Lower lobe of right lung (tissue), 2 donors: ENCODE measurements around the gene OPA3. TPM values are rescaled to one million over a fixed set of nuclear protein-coding genes. Genes with fewer than 3 reads are reported as not detected.
A peak's percentile ranks its signal among the peaks of the same experiment; 100 is the strongest.

ENCODE experiments used
- ATAC-seq, 2 donors: fragments of 200-7000 bp; cut with Tn5 transposase; one replicate each; pipeline ENCODE4 v1.9.1; 2020 to 2022; ENCODE audit warnings: mild to moderate bottlenecking in 2 of 2, moderate library complexity in 2 of 2
- DNase-seq: peaks from one replicate; pipeline ENCODE4 v3.0.0-alpha.2; 2020
- H3K27ac ChIP-seq: fragments of 200-600 bp; one replicate; pipeline ENCODE4 v1.8.0; 2022
- H3K27me3 ChIP-seq: fragments of 200-600 bp; one replicate; pipeline ENCODE4 v1.8.0; 2022; ENCODE audit warnings: low read depth
- H3K36me3 ChIP-seq: fragments of 200-600 bp; one replicate; pipeline ENCODE4 v1.8.0; 2022; ENCODE audit warnings: mild to moderate bottlenecking
- H3K4me1 ChIP-seq: fragments of 200-600 bp; one replicate; pipeline ENCODE4 v1.8.0; 2022
- H3K4me3 ChIP-seq: fragments of 200-600 bp; one replicate; pipeline ENCODE4 v1.8.0; 2022; ENCODE audit warnings: mild to moderate bottlenecking
- H3K9me3 ChIP-seq: fragments of 200-600 bp; one replicate; pipeline ENCODE4 v1.8.0; 2022
- intact Hi-C: fragments of 100-400 bp; cut with DNase I; formaldehyde crosslinking; loops from one replicate; pipeline ENCODE4 v1.11.0; 2022
- total RNA-seq: library from RNA; stranded (reverse); fragmentation: NEBNext Ultra II Directional; extraction: Animal tissue kit (Norgen Biotek cat#: 25700); gene quantifications from one replicate; pipeline ENCODE4 v1.2.1, GENCODE V29; 2021
- TF ChIP-seq, protein P1 (sequence below): fragments of 200-600 bp; IDR thresholded peaks from one replicate; pipeline ENCODE4 v1.8.0; 2022; ENCODE audit warnings: antibody characterized with exemption, mild to moderate bottlenecking
- donor health status: DM: no; HTN: yes; CAD: no; lungs with severe emphysema.

Gene OPA3
- total RNA-seq, 1 donor from 2014 or later: 11.3 TPM

GRCh38 chr19:45507872-45508416, 76.7 kb downstream of the OPA3 start:
- Histone ChIP-seq H3K9me3 (no peaks in the 10 kb centered on the region), H3K27ac (peak overlapping the region; percentile 91), H3K27me3 (no peaks in the 10 kb centered on the region), H3K4me3 (peak overlapping the region; percentile 100), H3K4me1 (peaks cover 20% of the 10 kb centered on the region), H3K36me3 (peaks cover 6% of the 10 kb centered on the region)
- DNase-seq: no peak
- no peak for ATAC-seq
- TF ChIP-seq, protein P1, sequence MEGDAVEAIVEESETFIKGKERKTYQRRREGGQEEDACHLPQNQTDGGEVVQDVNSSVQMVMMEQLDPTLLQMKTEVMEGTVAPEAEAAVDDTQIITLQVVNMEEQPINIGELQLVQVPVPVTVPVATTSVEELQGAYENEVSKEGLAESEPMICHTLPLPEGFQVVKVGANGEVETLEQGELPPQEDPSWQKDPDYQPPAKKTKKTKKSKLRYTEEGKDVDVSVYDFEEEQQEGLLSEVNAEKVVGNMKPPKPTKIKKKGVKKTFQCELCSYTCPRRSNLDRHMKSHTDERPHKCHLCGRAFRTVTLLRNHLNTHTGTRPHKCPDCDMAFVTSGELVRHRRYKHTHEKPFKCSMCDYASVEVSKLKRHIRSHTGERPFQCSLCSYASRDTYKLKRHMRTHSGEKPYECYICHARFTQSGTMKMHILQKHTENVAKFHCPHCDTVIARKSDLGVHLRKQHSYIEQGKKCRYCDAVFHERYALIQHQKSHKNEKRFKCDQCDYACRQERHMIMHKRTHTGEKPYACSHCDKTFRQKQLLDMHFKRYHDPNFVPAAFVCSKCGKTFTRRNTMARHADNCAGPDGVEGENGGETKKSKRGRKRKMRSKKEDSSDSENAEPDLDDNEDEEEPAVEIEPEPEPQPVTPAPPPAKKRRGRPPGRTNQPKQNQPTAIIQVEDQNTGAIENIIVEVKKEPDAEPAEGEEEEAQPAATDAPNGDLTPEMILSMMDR: no peak
- intact Hi-C loops: no loop called here

DNA sequence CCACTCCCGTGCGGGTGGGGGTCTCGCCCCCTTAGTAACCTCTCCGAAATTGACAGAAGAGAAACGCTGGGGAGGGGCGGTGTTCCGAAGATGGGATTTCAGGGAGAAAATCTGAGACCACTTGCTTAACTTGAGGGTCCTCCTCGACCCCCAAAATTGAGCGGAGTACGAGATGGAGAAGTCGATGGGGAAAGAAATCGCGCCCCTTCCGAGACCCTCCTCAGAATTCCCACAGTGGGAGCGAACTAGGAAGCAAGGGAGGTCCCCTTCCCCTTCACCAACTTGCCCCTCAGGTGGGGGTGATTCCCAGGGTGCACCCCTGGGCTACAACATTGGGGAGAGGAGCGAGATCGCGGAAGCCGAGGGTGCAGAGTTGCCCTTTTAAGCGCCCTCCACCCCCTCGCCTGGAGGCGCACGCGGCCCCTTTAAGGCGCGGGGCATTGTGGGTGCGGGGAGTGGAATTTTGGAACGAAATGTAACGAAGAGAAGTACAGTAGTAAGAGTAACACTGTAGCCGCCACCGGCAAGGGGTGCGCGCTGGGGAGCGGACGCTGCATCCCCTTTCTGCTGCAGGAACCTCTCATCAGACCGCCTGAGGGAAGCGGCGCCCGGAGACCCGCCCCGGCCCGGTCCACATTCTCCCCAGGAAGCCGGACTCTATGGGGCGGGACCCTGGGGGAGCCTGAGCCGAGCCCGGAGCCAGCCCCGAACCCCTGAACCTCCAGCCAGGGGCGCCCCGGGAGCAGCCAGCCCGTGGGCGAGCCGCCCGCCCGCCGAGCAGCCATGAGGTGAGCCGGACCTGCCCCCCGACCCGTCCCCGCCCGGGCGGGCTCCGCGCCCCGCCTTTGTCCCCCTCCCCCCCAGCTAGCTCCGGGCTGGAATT, 77.4 kb downstream of the OPA3 start, which contains the start of gene VASP:
VASP (plus strand) TSS at position 491 of the 883 bp plus-strand sequence; CDS start at position 784, 293 bp downstream.
- no peaks in the 10 kb centered on the region for H3K27me3 ChIP-seq
- peaks cover 6% of the 10 kb centered on the region for H3K36me3 ChIP-seq
- H3K4me3 ChIP-seq: peak within 1 kb of the TSS; percentile 100
- H3K4me1 ChIP-seq: peaks cover 18% of the 10 kb centered on the region
- TF ChIP-seq, protein P1: no peak
- DNase-seq: peak; percentile 93
- no peaks in the 10 kb centered on the region for H3K9me3 ChIP-seq
- H3K27ac ChIP-seq: peak within 1 kb of the TSS; percentile 91
- peak; percentile 89 to 91 for ATAC-seq
- intact Hi-C loops: no loop called here

- DNase-seq: peak; percentile 97
- peak; percentile 89 to 92 for ATAC-seq
- TF ChIP-seq, protein P1: peak; percentile 56
- intact Hi-C loops: no loop called here
- Histone ChIP-seq H3K36me3 (peaks cover 6% of the 10 kb centered on the region), H3K4me1 (peaks cover 18% of the 10 kb centered on the region), H3K4me3 (peak overlapping the region; percentile 100), H3K27me3 (no peaks in the 10 kb centered on the region), H3K27ac (peak overlapping the region; percentile 91), H3K9me3 (no peaks in the 10 kb centered on the region)
Measured at GRCh38 chr19:45506246-45506988, 78.2 kb downstream of the OPA3 start.

DNA sequence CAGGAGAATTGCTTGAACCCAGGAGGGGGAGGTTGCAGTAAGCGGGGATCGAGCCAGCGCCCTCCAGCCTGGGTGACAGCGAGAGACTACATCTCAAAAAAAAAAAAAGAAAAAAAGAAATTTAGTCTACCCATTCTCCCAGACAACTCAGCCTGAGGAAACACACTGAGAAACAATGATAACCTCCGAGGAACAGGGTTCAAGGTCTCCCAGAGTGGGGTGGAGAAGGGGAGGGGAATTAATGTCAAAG, 78.7 kb downstream of the OPA3 start:
- peaks cover 18% of the 10 kb centered on the region for H3K4me1 ChIP-seq
- peaks cover 6% of the 10 kb centered on the region for H3K36me3 ChIP-seq
- intact Hi-C loops: no loop called here
- peak overlapping the region; percentile 100 for H3K4me3 ChIP-seq
- DNase-seq (no peak), ATAC-seq (no peak)
- no peaks in the 10 kb centered on the region for H3K27me3 ChIP-seq
- H3K27ac ChIP-seq: peak overlapping the region; percentile 91
- H3K9me3 ChIP-seq: no peaks in the 10 kb centered on the region
- TF ChIP-seq, protein P1: no peak

DNA sequence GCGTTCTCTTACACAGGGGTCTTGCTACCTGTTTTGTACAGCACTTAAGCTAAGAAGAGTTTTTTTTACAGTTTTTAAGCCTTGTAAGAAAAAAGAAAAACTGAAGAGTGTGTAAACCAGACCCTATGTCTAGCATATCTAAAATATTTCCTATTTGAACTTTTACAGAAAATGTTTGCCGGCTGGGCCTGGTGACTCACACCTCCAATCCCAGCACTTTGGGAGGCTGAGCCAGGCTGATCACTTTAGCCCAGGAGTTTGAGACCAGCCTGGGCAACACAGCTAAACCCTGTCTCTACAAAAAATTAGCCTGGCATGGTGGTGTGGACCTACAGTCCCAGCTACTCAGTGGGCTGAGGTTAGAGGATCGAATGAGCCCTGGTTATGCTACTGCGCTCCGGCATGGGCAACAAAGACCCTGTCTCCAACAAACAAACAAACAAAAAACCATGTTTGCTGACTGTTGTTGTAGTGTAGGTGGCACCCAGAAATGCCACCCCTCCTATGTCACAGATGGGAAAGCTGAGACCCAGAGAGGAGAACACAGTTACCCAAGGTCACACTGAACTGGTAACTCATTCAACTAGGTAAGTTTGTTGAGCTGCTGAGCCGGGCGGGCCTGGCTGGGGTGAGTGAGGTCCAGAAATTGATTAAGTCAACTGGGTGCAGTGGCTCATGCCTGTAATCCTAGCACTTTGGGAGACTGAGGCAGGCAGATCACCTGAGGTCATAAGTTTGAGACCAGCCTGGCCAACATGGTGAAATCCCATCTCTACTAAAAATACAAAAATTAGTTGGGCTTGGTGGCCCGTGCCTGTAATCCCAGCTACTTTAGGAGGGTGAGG, 79.2 kb downstream of the OPA3 start:
- TF ChIP-seq, protein P1: no peak
- ATAC-seq (no peak), DNase-seq (no peak)
- intact Hi-C loops: no loop called here
- Histone ChIP-seq H3K4me3 (no peak overlapping the region), H3K27me3 (no peaks in the 10 kb centered on the region), H3K27ac (no peak overlapping the region), H3K4me1 (peaks cover 18% of the 10 kb centered on the region), H3K36me3 (peaks cover 4% of the 10 kb centered on the region), H3K9me3 (no peaks in the 10 kb centered on the region)
